ENCODE measurements around the gene COMMD7.

Gene COMMD7

DNA sequence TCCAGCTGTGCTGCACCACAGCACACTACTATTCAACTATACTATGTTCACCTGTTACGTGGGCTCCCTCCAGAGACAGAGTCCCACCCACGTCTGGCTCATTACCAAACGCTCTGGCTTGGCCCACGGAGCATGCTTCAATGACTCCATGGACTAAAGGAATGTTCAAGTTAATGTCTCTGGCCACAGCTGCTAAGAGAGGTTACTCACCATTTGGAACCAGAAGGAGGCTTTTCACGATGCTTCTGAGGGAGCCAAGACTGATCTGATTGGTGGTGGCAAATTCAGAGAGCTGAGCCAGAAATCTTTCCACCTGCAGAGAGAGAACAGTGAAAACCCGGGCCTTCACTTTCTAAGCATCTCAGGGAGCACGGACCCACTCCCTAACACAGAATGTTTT is 15.6 kb downstream of the COMMD7 start:
- TF ChIP-seq SNAI2 (CRISPR knock-in tag; IDR thresholded peaks at IDR 0.05) (no peak), ZFP30 (CRISPR knock-in tag; IDR thresholded peaks at IDR 0.05) (no peak), BACH2 (CRISPR knock-in tag; IDR thresholded peaks at IDR 0.05; ENCODE audit: borderline replicate concordance) (no peak), OSR1 (CRISPR knock-in tag; IDR thresholded peaks at IDR 0.05) (no peak), CSDC2 (CRISPR knock-in tag; IDR thresholded peaks at IDR 0.05) (no peak), GLIS3 (CRISPR knock-in tag; IDR thresholded peaks at IDR 0.05) (no peak), ARNTL (CRISPR knock-in tag; IDR thresholded peaks at IDR 0.05; ENCODE audit: borderline replicate concordance, low read depth) (no peak), ISL1 (CRISPR knock-in tag; IDR thresholded peaks at IDR 0.05) (no peak), TCF4 (CRISPR knock-in tag; IDR thresholded peaks at IDR 0.05; ENCODE audit: borderline replicate concordance) (no peak), ZC3H10 (CRISPR knock-in tag; IDR thresholded peaks at IDR 0.05) (no peak)
- TF ChIP-seq, protein P1, sequence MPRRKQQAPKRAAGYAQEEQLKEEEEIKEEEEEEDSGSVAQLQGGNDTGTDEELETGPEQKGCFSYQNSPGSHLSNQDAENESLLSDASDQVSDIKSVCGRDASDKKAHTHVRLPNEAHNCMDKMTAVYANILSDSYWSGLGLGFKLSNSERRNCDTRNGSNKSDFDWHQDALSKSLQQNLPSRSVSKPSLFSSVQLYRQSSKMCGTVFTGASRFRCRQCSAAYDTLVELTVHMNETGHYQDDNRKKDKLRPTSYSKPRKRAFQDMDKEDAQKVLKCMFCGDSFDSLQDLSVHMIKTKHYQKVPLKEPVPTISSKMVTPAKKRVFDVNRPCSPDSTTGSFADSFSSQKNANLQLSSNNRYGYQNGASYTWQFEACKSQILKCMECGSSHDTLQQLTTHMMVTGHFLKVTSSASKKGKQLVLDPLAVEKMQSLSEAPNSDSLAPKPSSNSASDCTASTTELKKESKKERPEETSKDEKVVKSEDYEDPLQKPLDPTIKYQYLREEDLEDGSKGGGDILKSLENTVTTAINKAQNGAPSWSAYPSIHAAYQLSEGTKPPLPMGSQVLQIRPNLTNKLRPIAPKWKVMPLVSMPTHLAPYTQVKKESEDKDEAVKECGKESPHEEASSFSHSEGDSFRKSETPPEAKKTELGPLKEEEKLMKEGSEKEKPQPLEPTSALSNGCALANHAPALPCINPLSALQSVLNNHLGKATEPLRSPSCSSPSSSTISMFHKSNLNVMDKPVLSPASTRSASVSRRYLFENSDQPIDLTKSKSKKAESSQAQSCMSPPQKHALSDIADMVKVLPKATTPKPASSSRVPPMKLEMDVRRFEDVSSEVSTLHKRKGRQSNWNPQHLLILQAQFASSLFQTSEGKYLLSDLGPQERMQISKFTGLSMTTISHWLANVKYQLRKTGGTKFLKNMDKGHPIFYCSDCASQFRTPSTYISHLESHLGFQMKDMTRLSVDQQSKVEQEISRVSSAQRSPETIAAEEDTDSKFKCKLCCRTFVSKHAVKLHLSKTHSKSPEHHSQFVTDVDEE (CRISPR knock-in tag; IDR thresholded peaks at IDR 0.05) = no peak
- TF ChIP-seq, protein P2, sequence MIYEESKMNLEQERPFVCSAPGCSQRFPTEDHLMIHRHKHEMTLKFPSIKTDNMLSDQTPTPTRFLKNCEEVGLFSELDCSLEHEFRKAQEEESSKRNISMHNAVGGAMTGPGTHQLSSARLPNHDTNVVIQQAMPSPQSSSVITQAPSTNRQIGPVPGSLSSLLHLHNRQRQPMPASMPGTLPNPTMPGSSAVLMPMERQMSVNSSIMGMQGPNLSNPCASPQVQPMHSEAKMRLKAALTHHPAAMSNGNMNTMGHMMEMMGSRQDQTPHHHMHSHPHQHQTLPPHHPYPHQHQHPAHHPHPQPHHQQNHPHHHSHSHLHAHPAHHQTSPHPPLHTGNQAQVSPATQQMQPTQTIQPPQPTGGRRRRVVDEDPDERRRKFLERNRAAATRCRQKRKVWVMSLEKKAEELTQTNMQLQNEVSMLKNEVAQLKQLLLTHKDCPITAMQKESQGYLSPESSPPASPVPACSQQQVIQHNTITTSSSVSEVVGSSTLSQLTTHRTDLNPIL (CRISPR knock-in tag; IDR thresholded peaks at IDR 0.05; ENCODE audit: low read depth) = no peak
- ATAC-seq = peak; percentile 96

DNA sequence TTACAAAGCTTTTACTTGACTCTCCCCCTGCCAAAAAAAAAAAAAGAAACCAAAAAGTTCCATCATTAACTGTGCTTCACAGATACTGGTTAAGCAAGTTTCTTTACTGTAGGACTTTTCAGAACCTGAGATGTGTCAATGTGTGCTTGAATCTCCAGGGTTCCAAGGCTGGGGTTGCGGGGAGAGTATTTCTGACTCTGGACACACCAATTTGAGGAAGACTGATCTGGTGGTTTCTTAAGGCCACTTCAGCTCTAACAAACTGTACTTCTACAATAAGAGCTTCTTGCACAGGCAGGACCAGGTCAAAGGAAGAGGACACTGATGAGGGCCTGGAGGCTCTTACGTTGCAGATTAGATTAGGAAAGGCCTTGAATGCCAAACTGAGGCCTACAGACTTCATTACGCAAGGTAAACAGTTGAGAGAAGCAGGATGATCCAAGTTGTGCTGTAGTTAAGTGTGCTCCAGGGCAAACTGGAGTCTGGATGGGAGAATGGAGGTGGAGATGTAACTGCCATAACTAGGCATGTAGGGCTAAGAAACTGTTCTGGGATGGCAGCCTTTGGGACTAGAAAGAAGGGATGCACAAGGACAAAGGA is 24.4 kb downstream of the COMMD7 start:
- ATAC-seq = no peak
- TF ChIP-seq RARB (CRISPR knock-in tag; IDR thresholded peaks at IDR 0.05) = no peak
- no peak for TF ChIP-seq ZNF565 (CRISPR knock-in tag; conservative IDR thresholded peaks at IDR 0.05; ENCODE audit: low read depth)
- no peak for TF ChIP-seq CSDC2 (CRISPR knock-in tag; IDR thresholded peaks at IDR 0.05)
- TF ChIP-seq BACH2 (CRISPR knock-in tag; IDR thresholded peaks at IDR 0.05; ENCODE audit: borderline replicate concordance) = no peak
- TF ChIP-seq SNAI2 (CRISPR knock-in tag; IDR thresholded peaks at IDR 0.05) = no peak
- no peak for TF ChIP-seq ZNF70 (CRISPR knock-in tag; IDR thresholded peaks at IDR 0.05)
- TF ChIP-seq OSR1 (CRISPR knock-in tag; IDR thresholded peaks at IDR 0.05) = no peak
- no peak for TF ChIP-seq TOX (CRISPR knock-in tag; IDR thresholded peaks at IDR 0.05; ENCODE audit: borderline replicate concordance)
- TF ChIP-seq, protein P3, sequence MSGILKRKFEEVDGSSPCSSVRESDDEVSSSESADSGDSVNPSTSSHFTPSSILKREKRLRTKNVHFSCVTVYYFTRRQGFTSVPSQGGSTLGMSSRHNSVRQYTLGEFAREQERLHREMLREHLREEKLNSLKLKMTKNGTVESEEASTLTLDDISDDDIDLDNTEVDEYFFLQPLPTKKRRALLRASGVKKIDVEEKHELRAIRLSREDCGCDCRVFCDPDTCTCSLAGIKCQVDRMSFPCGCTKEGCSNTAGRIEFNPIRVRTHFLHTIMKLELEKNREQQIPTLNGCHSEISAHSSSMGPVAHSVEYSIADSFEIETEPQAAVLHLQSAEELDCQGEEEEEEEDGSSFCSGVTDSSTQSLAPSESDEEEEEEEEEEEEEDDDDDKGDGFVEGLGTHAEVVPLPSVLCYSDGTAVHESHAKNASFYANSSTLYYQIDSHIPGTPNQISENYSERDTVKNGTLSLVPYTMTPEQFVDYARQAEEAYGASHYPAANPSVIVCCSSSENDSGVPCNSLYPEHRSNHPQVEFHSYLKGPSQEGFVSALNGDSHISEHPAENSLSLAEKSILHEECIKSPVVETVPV (CRISPR knock-in tag; IDR thresholded peaks at IDR 0.05) = no peak
- TF ChIP-seq, protein P1 (CRISPR knock-in tag; IDR thresholded peaks at IDR 0.05) = no peak
- TF ChIP-seq, protein P4, sequence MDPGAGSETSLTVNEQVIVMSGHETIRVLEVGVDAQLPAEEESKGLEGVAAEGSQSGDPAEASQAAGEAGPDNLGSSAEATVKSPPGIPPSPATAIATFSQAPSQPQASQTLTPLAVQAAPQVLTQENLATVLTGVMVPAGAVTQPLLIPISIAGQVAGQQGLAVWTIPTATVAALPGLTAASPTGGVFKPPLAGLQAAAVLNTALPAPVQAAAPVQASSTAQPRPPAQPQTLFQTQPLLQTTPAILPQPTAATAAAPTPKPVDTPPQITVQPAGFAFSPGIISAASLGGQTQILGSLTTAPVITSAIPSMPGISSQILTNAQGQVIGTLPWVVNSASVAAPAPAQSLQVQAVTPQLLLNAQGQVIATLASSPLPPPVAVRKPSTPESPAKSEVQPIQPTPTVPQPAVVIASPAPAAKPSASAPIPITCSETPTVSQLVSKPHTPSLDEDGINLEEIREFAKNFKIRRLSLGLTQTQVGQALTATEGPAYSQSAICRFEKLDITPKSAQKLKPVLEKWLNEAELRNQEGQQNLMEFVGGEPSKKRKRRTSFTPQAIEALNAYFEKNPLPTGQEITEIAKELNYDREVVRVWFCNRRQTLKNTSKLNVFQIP (CRISPR knock-in tag; IDR thresholded peaks at IDR 0.05; ENCODE audit: borderline replicate concordance, low read depth) = no peak
- TF ChIP-seq ZFP30 (CRISPR knock-in tag; IDR thresholded peaks at IDR 0.05) = no peak
- no peak for TF ChIP-seq ZC3H10 (CRISPR knock-in tag; IDR thresholded peaks at IDR 0.05)
- no peak for TF ChIP-seq ZFP3 (CRISPR knock-in tag; IDR thresholded peaks at IDR 0.05)
- no peak for TF ChIP-seq GLIS3 (CRISPR knock-in tag; IDR thresholded peaks at IDR 0.05)

DNA sequence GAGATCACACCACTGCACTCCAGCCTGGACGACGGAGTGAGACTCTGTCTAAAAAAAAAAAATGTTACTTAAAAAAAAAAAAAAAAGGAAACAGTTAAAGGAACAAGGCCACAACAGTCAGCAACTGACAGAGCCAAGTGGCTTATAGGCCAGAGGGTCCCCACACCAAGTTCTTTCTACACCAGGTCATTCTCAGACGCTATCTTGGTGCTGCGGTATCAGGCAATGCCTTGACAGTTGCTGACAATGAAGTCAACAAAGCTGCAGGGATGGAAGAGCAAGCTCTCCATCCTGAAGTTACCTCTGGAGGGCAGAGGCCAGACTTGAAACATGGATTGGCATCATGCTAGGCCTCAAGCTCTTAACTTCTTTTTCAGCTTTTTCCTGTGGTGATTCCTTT is 31.9 kb downstream of the COMMD7 start:
- ATAC-seq = no peak
- TF ChIP-seq ZC3H10 (CRISPR knock-in tag; IDR thresholded peaks at IDR 0.05) = no peak
- TF ChIP-seq, protein P3 (CRISPR knock-in tag; IDR thresholded peaks at IDR 0.05) = no peak
- TF ChIP-seq ZNF70 (CRISPR knock-in tag; IDR thresholded peaks at IDR 0.05) = no peak
- TF ChIP-seq ARNTL (CRISPR knock-in tag; IDR thresholded peaks at IDR 0.05; ENCODE audit: borderline replicate concordance, low read depth) = no peak
- no peak for TF ChIP-seq OSR1 (CRISPR knock-in tag; IDR thresholded peaks at IDR 0.05)
- TF ChIP-seq CSDC2 (CRISPR knock-in tag; IDR thresholded peaks at IDR 0.05) = no peak
- no peak for TF ChIP-seq ESRRG (CRISPR knock-in tag; IDR thresholded peaks at IDR 0.05)
- no peak for TF ChIP-seq TOX (CRISPR knock-in tag; IDR thresholded peaks at IDR 0.05; ENCODE audit: borderline replicate concordance)
- TF ChIP-seq ZFP3 (CRISPR knock-in tag; IDR thresholded peaks at IDR 0.05) = no peak
- TF ChIP-seq RARB (CRISPR knock-in tag; IDR thresholded peaks at IDR 0.05) = no peak
- TF ChIP-seq TCF4 (CRISPR knock-in tag; IDR thresholded peaks at IDR 0.05; ENCODE audit: borderline replicate concordance) = no peak

All from SK-N-SH treated with all-trans-retinoic acid at 6 μM for 48 hours (cell line).